ENCODE data around the gene CHD6. TPM values are rescaled to one million over a fixed set of nuclear protein-coding genes. Genes with fewer than 3 reads are reported as not detected.

CHD6 gene
- total and polyA plus RNA-seq, 2 experiments from 2014 or later, result 41.0 to 158 TPM

GRCh38 chr20:41480054-41480770, 138.0 kb downstream of the CHD6 start:
- TF ChIP-seq CREB1 (CRISPR knock-in tag; IDR thresholded peaks at IDR 0.05; ENCODE audit: low read depth) (no peak), EZH2phosphoT487 (IDR thresholded peaks at IDR 0.05; ENCODE audit: unreplicated experiment) (no peak), REST (IDR thresholded peaks at IDR 0.05; ENCODE audit: unreplicated experiment) (no peak), POLR2AphosphoS5 (IDR thresholded peaks at IDR 0.05; ENCODE audit: low read depth) (no peak), JUNB (IDR thresholded peaks at IDR 0.05; ENCODE audit: unreplicated experiment) (no peak), ZNF114 (CRISPR knock-in tag; IDR thresholded peaks at IDR 0.05) (no peak), EZH2 (IDR thresholded peaks at IDR 0.05; ENCODE audit: low read depth, unreplicated experiment) (no peak), ZNF331 (CRISPR knock-in tag; IDR thresholded peaks at IDR 0.05; ENCODE audit: low read depth) (no peak), NANOG (IDR thresholded peaks at IDR 0.05; ENCODE audit: borderline replicate concordance) (no peak), CTCF (conservative IDR thresholded peaks at IDR 0.05; ENCODE audit: low read depth in 2 of 2) (no peak), ZNF462 (CRISPR knock-in tag; IDR thresholded peaks at IDR 0.05) (no peak), STAT1 (IDR thresholded peaks at IDR 0.05; ENCODE audit: unreplicated experiment) (no peak), ETS1 (IDR thresholded peaks at IDR 0.05) (no peak)
- no peak for DNase-seq (ENCODE audit: low spot score)
- peaks cover 3% of the 10 kb centered on the region for H3K27me3 Mint-ChIP-seq (ENCODE audit: insufficient read depth, low read depth, poor library complexity)
- Histone ChIP-seq H3K27me3 (ENCODE audit: insufficient read depth) (no peaks in the 10 kb centered on the region), H2AFZ (no peak overlapping the region), H3F3A (replicated peaks; ENCODE audit: low read depth) (no peaks in the 10 kb centered on the region), H4K20me1 (replicated peaks; ENCODE audit: insufficient read depth) (no peaks in the 10 kb centered on the region), H3K4me3 (no peak overlapping the region), H3K36me3 (ENCODE audit: insufficient read depth) (peaks cover 11% of the 10 kb centered on the region; the same call in 1 of the 2 replicates), H3K4me2 (no peak overlapping the region), H3K9me2 (ENCODE audit: insufficient read depth) (no peaks in the 10 kb centered on the region), H3K4me1 (ENCODE audit: insufficient read depth) (no peaks in the 10 kb centered on the region), H3K79me2 (replicated peaks; ENCODE audit: insufficient read depth) (no peaks in the 10 kb centered on the region), H3K27ac (ENCODE audit: low read depth) (no peak overlapping the region)
- peaks cover 15% of the 10 kb centered on the region; the same call in 2 of the 3 replicates for H3K36me3 Mint-ChIP-seq (ENCODE audit: low read depth)
- ATAC-seq, result no peak
- H3K4me3 Mint-ChIP-seq, result no peak overlapping the region
- H3K4me1 Mint-ChIP-seq, result peaks cover 5% of the 10 kb centered on the region; the same call in 2 of the 3 replicates
- no peaks in the 10 kb centered on the region for H3K9me3 Mint-ChIP-seq
- H3K27ac Mint-ChIP-seq, result no peak overlapping the region
